Psoas muscle (tissue), 8 donors: ENCODE measurements around the gene SLC24A1. TPM values are rescaled to one million over a fixed set of nuclear protein-coding genes. Genes with fewer than 3 reads are reported as not detected.

Source experiments
- ATAC-seq, 4 donors: fragments of 200-7000 bp; cut with Tn5 transposase; one replicate each; pipeline ENCODE4 v1.9.1; 2020; ENCODE audit warnings: moderate library complexity in 3 of 4, mild to moderate bottlenecking in 2 of 4
- DNase-seq, 2 donors: peaks; one replicate each; pipeline ENCODE4 v3.0.0-alpha.2; 2020
- H3K27ac ChIP-seq: fragments of 200-600 bp; one replicate; pipeline ENCODE4 v1.8.0; 2022
- H3K27me3 ChIP-seq, 3 donors: fragments of 200-600 bp in 1 of 3; one replicate each; pipeline versions ENCODE4 v1.6.1 to v1.8.0; 2013 to 2022; ENCODE audit warnings: low read length in 2 of 3, mild to moderate bottlenecking in 2 of 3, moderate library complexity in 1 of 3; ENCODE audit not compliant: insufficient read depth in 3 of 3
- H3K36me3 ChIP-seq, 2 donors: fragments of 200-600 bp in 1 of 2; one replicate each; pipeline versions ENCODE4 v1.6.1 to v1.8.0; 2013 to 2022; ENCODE audit warnings: low read depth in 1 of 2, mild to moderate bottlenecking in 1 of 2, moderate library complexity in 1 of 2; ENCODE audit not compliant: insufficient read depth in 1 of 2
- H3K4me1 ChIP-seq: fragments of 200-600 bp; one replicate; pipeline ENCODE4 v1.8.0; 2022
- H3K4me3 ChIP-seq: fragments of 200-600 bp; one replicate; pipeline ENCODE4 v1.8.0; 2022; ENCODE audit warnings: mild to moderate bottlenecking
- H3K9me3 ChIP-seq: fragments of 200-600 bp; one replicate; pipeline ENCODE4 v1.8.0; 2022
- WGBS, 3 donors: extraction: QIAGEN DNeasy Blood & Tissue Kit; methylation state at CpG; one replicate each; pipeline versions ENCODE4 v1.1.6 to v1.1.7; 2013; 5-methylcytosine and 5-hydroxymethylcytosine counted together
- intact Hi-C, 2 donors: fragments of 100-400 bp; cut with DNase I; formaldehyde crosslinking; loops; one replicate each; pipeline versions ENCODE4 v1.11.0 to v1.14.2; 2022
- long read RNA-seq, 2 donors: library from polyadenylated mRNA; unstranded; transcript quantifications; one replicate each; pipeline ENCODE4 v2.0.0, GENCODE V29; 2021
- polyA plus RNA-seq, 3 donors: library from polyadenylated mRNA; stranded (reverse); fragments of 200-250 nt; gene quantifications; one replicate each; pipeline ENCODE4 v1.2.3, GENCODE V29; 2013
- total RNA-seq, 4 donors: library from RNA; stranded (reverse); fragmentation: NEBNext Ultra II Directional in 2 of 4; extraction: Animal tissue kit (Norgen Biotek cat#: 25700) in 2 of 4; gene quantifications; one replicate each; pipeline versions ENCODE4 v1.2.1 to v1.2.4, GENCODE V29; 2021 to 2023
- TF ChIP-seq, protein P1 (sequence below): fragments of 200-600 bp; IDR thresholded peaks from one replicate; pipeline ENCODE4 v1.8.0; 2022; ENCODE audit warnings: antibody characterized with exemption
- donor health status: healthy with polysubstance abuse.
- donor health status: DM: no; HTN: no; CAD: no; lungs with moderate emphysema.
- donor health status: Bipolar disorder and iron deficiency.
- donor health status: healthy.
- donor health status: DM: yes; HTN: yes; CAD: no.
- donor health status: DM: no; HTN: no; CAD: no.
- donor health status: DM: no; HTN: no; CAD: no.
- donor health status: DM: yes; HTN: yes; CAD: no.

SLC24A1 gene
- total RNA-seq (1 to 10 TPM in 3 of 4 donors, under 1 TPM in 1; 0.55 to 2.2 (median 1.3) TPM), polyA plus RNA-seq (under 1 TPM; 0.20 to 0.74 (median 0.73) TPM)
- long read RNA-seq, donor 1, result 0 reads
- long read RNA-seq, donor 2, partial matches to known transcripts, result 1 of 2 reads
- long read RNA-seq, donor 2, other reads (novel, unspliced or antisense), result 1 of 2 reads

DNA sequence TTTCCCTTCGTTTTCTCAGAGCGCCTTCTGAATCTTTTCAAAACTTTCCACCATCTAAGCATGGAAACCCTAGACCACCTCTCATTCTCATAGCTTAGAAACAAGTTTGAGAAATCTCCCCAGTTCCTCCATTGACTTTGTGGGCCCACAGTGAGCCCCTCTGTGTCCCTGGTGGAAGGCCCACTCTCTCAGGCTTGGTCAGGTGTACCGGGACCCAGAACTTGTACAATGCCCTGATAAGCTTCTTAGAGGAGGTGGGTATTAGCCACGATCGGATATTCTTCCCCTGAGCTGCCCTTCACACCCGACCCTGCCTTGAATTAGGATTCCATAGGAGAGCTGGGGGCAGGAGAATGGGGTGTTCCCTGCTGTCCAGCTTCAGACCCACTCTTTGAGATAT lies at the start of gene SLC24A1:
SLC24A1 (plus strand) TSS at position 301 of the 400 bp plus-strand sequence. CDS start 2,143 bp downstream, outside the sequence.
- H3K9me3 ChIP-seq, result no peaks in the 10 kb centered on the region
- no peaks in the 10 kb centered on the region for H3K27me3 ChIP-seq
- H3K27ac ChIP-seq, result no peak within 1 kb of the TSS
- DNase-seq (no peak), ATAC-seq (no peak)
- H3K36me3 ChIP-seq, result no peaks in the 10 kb centered on the region
- TF ChIP-seq, protein P1, sequence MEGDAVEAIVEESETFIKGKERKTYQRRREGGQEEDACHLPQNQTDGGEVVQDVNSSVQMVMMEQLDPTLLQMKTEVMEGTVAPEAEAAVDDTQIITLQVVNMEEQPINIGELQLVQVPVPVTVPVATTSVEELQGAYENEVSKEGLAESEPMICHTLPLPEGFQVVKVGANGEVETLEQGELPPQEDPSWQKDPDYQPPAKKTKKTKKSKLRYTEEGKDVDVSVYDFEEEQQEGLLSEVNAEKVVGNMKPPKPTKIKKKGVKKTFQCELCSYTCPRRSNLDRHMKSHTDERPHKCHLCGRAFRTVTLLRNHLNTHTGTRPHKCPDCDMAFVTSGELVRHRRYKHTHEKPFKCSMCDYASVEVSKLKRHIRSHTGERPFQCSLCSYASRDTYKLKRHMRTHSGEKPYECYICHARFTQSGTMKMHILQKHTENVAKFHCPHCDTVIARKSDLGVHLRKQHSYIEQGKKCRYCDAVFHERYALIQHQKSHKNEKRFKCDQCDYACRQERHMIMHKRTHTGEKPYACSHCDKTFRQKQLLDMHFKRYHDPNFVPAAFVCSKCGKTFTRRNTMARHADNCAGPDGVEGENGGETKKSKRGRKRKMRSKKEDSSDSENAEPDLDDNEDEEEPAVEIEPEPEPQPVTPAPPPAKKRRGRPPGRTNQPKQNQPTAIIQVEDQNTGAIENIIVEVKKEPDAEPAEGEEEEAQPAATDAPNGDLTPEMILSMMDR, result no peak
- 87 to 88% (median 88%) methylated on average over 6 of the region's 6 CpGs for WGBS, 3 donors
- no peak within 1 kb of the TSS for H3K4me3 ChIP-seq
- intact Hi-C loops, result no loop called here
- no peaks in the 10 kb centered on the region for H3K4me1 ChIP-seq

- H3K27ac ChIP-seq, result no peak overlapping the region
- intact Hi-C loops, result no loop called here
- no peak for ATAC-seq
- WGBS, 3 donors, result 92 to 96% (median 93%) methylated on average over 2 of the region's 2 CpGs
- TF ChIP-seq, protein P1, result no peak
- DNase-seq, result no peak
- H3K4me3 ChIP-seq, result no peak overlapping the region
- H3K9me3 ChIP-seq, result no peaks in the 10 kb centered on the region
- peaks cover 7 to 92% of the 10 kb centered on the region in 2 donors for H3K36me3 ChIP-seq
- no peaks in the 10 kb centered on the region for H3K4me1 ChIP-seq
- H3K27me3 ChIP-seq, result no peaks in the 10 kb centered on the region
These were observed 49.8 kb upstream of the SLC24A1 start for GRCh38 chr15:65571971-65572370.

GRCh38 chr15:65576664-65577063 lies 45.1 kb upstream of the SLC24A1 start:
- DNase-seq (no peak), ATAC-seq (no peak)
- Histone ChIP-seq H3K27ac (no peak overlapping the region), H3K4me3 (no peak overlapping the region), H3K4me1 (no peaks in the 10 kb centered on the region), H3K36me3 (peaks cover 19 to 96% of the 10 kb centered on the region in 2 donors), H3K27me3 (no peaks in the 10 kb centered on the region), H3K9me3 (no peaks in the 10 kb centered on the region)
- WGBS, 3 donors, result 97 to 100% (median 99%) methylated on average over 1 of the region's 1 CpG
- intact Hi-C loops, result no loop called here
- TF ChIP-seq, protein P1, result no peak

GRCh38 chr15:65577129-65577996 lies 44.4 kb upstream of the SLC24A1 start:
- DNase-seq (no peak), ATAC-seq (no peak)
- H3K9me3 ChIP-seq, result no peaks in the 10 kb centered on the region
- no peaks in the 10 kb centered on the region for H3K4me1 ChIP-seq
- peaks cover 20 to 96% of the 10 kb centered on the region in 2 donors for H3K36me3 ChIP-seq
- no peak overlapping the region for H3K4me3 ChIP-seq
- TF ChIP-seq, protein P1, result no peak
- no peaks in the 10 kb centered on the region for H3K27me3 ChIP-seq
- intact Hi-C loops, result no loop called here
- WGBS, 3 donors, result 68 to 91% (median 80%) methylated on average over 6 of the region's 6 CpGs
- no peak overlapping the region for H3K27ac ChIP-seq
